Measurements from ENCODE around the gene LYST.
"Not testable (repeated sequence)": the region's sequence is repeated elsewhere in the genome, so short reads cannot be mapped to it uniquely, and the experiment has no call there.

Gene LYST

GRCh38 chr1:235866205-235866912, at the start of gene LYST:
Gene LYST, minus strand, starts transcription at chr1:235866906. Its CDS starts 36,489 bp downstream, at chr1:235830417.
- Histone ChIP-seq H3K4me3 (peak within 1 kb of the TSS; percentile 74 to 92 (median 84)), H3K27ac (peak within 1 kb of the TSS; percentile 86 to 99 (median 95))

GRCh38 chr1:235915489-235915888, 48.8 kb upstream of the LYST start:
- H3K4me3 ChIP-seq, H3K27ac ChIP-seq: not testable (repeated sequence)

- Histone ChIP-seq H3K27ac (no peak overlapping the region), H3K4me3 (no peak overlapping the region)
These were observed 46.6 kb upstream of the LYST start for GRCh38 chr1:235913311-235913710.

GRCh38 chr1:235911876-235912275, 45.2 kb upstream of the LYST start:
- Histone ChIP-seq H3K27ac (peak overlapping the region in 3 of 21 experiments; percentile 75 to 86 (median 82)), H3K4me3 (no peak overlapping the region)

- Histone ChIP-seq H3K27ac (peak overlapping the region in 13 of 21 experiments; percentile 12 to 87 (median 78)), H3K4me3 (no peak overlapping the region)
These were observed 44.6 kb upstream of the LYST start for GRCh38 chr1:235911300-235911662.

- H3K27ac ChIP-seq: peak overlapping the region in 20 of 21 experiments; percentile 12 to 87 (median 80)
- H3K4me3 ChIP-seq: no peak overlapping the region
These were observed 43.9 kb upstream of the LYST start for GRCh38 chr1:235910357-235911299.

- Histone ChIP-seq H3K27ac (peak overlapping the region; percentile 19 to 87 (median 78)), H3K4me3 (no peak overlapping the region)
These were observed 42.2 kb upstream of the LYST start for GRCh38 chr1:235908742-235909520.

GRCh38 chr1:235907897-235908240, 41.2 kb upstream of the LYST start:
- peak overlapping the region in 3 of 21 experiments; percentile 73 to 86 (median 82) for H3K27ac ChIP-seq
- no peak overlapping the region for H3K4me3 ChIP-seq

GRCh38 chr1:235907187-235907896, 40.6 kb upstream of the LYST start:
- no peak overlapping the region for H3K4me3 ChIP-seq
- no peak overlapping the region for H3K27ac ChIP-seq

GRCh38 chr1:235906436-235906835, 39.7 kb upstream of the LYST start:
- Histone ChIP-seq H3K4me3 (no peak overlapping the region), H3K27ac (no peak overlapping the region)

- not testable (repeated sequence) for H3K27ac ChIP-seq, H3K4me3 ChIP-seq
These were observed 37.1 kb upstream of the LYST start for GRCh38 chr1:235903809-235904208.

- peak overlapping the region in 2 of 21 experiments; percentile 45 to 65 for H3K27ac ChIP-seq
- no peak overlapping the region for H3K4me3 ChIP-seq
These were observed 36.2 kb upstream of the LYST start for GRCh38 chr1:235902677-235903542.

- Histone ChIP-seq H3K27ac (peak overlapping the region in 2 of 21 experiments; percentile 43 to 54), H3K4me3 (no peak overlapping the region)
These were observed 34.8 kb upstream of the LYST start for GRCh38 chr1:235901461-235901860.

- Histone ChIP-seq H3K4me3 (no peak overlapping the region), H3K27ac (no peak overlapping the region)
These were observed 31.4 kb upstream of the LYST start for GRCh38 chr1:235898126-235898525.

- H3K27ac ChIP-seq: no peak overlapping the region
- no peak overlapping the region for H3K4me3 ChIP-seq
These were observed 27.1 kb upstream of the LYST start for GRCh38 chr1:235893840-235894239.

- peak overlapping the region in 8 of 21 experiments; percentile 1 to 50 (median 44) for H3K27ac ChIP-seq
These were observed 26.2 kb upstream of the LYST start for GRCh38 chr1:235892734-235893413.

GRCh38 chr1:235892202-235892601, 25.5 kb upstream of the LYST start:
- no peak overlapping the region for H3K4me3 ChIP-seq
- H3K27ac ChIP-seq: peak overlapping the region in 5 of 21 experiments; percentile 1 to 49 (median 41)

More at GRCh38 chr1:235892734-235893413, 26.2 kb upstream of the LYST start:
- no peak overlapping the region for H3K4me3 ChIP-seq

Data from skin epidermis (tissue), 12 donors.